Activated CD4-positive, alpha-beta T cell treated with anti-CD3 and anti-CD28 coated beads, Interleukin-2, amount 10 ng/mL, durations not matched to agents 7 days and 5 days (primary cell): ENCODE data around the gene RNF225. TPM values are rescaled to one million over a fixed set of nuclear protein-coding genes. Genes with fewer than 3 reads are reported as not detected.
A peak's percentile ranks its signal among the peaks of the same experiment; 100 is the strongest.
"Not testable (repeated sequence)": the region's sequence is repeated elsewhere in the genome, so short reads cannot be mapped to it uniquely, and the experiment has no call there.

Source experiments
- CTCF ChIA-PET: fragments of 350-600 bp; sonication (Branson Sonifier 250); formaldehyde crosslinking; loops from one replicate; lab custom pipeline; 2021; ENCODE audit warnings: antibody characterized with exemption; lab: Charles Lee
- POLR2A ChIA-PET: fragments of 350-600 bp; sonication (Branson Sonifier 250); formaldehyde crosslinking; loops from one replicate; lab custom pipeline; 2021; ENCODE audit warnings: antibody characterized with exemption; lab: Charles Lee
- DNase-seq: peaks from one replicate; pipeline ENCODE4 v3.0.0-alpha.2; 2020
- H3K27ac Mint-ChIP-seq: one replicate; pipeline ENCODE4 v1.8.0; 2021; ENCODE audit warnings: mild to moderate bottlenecking, moderate library complexity, mixed read lengths
- H3K27me3 Mint-ChIP-seq: one replicate; pipeline ENCODE4 v1.8.0; 2021; ENCODE audit warnings: mixed read lengths
- H3K36me3 Mint-ChIP-seq: one replicate; pipeline ENCODE4 v1.8.0; 2021; ENCODE audit warnings: low read depth, mixed read lengths
- H3K4me1 Mint-ChIP-seq: one replicate; pipeline ENCODE4 v1.8.0; 2021; ENCODE audit warnings: mixed read lengths
- H3K4me3 Mint-ChIP-seq: one replicate; pipeline ENCODE4 v1.8.0; 2021; ENCODE audit warnings: mild to moderate bottlenecking, moderate library complexity, mixed read lengths
- H3K9me3 Mint-ChIP-seq: one replicate; pipeline ENCODE4 v1.8.0; 2021; ENCODE audit warnings: mixed read lengths
- total RNA-seq, 2 experiments: library from RNA; stranded (reverse); gene quantifications; one replicate each; pipeline ENCODE4 v1.2.3, GENCODE V29; 2021

The RNF225 gene
- total RNA-seq, 2 experiments from 2014 or later = 0.35 to 0.74 TPM

DNA sequence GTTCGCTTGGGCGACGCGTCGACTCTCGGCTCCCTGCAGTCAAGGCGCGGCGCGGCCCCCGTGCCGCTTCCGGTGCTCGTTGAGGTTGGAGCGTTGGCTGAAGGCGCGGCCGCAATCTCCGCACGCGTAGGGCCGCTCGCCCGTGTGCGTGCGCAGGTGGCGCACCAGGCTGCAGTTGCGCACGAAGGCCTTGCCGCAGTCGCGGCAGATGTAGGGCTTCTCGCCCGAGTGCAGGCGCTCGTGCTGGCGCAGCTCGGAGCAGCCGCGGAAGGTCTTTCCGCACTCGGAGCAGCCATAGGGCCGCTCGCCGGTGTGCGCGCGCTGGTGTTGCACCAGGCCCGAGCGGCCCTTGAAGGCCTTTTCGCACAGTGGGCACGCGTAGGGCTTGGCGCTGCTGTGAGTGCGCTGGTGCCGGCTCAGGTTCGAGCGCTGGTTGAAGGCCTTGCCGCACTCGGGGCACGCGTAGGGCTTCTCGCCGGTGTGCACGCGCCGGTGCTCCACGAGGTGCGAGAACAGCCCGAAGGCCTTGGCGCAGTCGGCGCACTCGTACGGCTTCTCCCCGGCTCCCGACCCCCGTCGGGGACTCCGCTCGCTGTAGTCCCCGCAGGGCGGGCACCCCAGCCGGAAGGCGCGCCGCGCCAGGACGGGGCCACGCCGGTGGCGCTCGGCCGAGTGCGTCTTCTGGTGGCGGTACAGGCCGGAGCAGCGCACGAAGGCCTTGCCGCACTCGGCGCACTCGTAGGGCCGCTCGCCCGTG, 27.6 kb upstream of the RNF225 start:
- POLR2A ChIA-PET = no interaction called here
- H3K36me3 Mint-ChIP-seq = no peaks in the 10 kb centered on the region
- CTCF ChIA-PET = no interaction called here
- no peaks in the 10 kb centered on the region for H3K9me3 Mint-ChIP-seq
- H3K4me1 Mint-ChIP-seq = peaks cover 4% of the 10 kb centered on the region
- H3K4me3 Mint-ChIP-seq = no peak overlapping the region
- no peak overlapping the region for H3K27ac Mint-ChIP-seq
- DNase-seq = no peak
- no peaks in the 10 kb centered on the region for H3K27me3 Mint-ChIP-seq

DNA sequence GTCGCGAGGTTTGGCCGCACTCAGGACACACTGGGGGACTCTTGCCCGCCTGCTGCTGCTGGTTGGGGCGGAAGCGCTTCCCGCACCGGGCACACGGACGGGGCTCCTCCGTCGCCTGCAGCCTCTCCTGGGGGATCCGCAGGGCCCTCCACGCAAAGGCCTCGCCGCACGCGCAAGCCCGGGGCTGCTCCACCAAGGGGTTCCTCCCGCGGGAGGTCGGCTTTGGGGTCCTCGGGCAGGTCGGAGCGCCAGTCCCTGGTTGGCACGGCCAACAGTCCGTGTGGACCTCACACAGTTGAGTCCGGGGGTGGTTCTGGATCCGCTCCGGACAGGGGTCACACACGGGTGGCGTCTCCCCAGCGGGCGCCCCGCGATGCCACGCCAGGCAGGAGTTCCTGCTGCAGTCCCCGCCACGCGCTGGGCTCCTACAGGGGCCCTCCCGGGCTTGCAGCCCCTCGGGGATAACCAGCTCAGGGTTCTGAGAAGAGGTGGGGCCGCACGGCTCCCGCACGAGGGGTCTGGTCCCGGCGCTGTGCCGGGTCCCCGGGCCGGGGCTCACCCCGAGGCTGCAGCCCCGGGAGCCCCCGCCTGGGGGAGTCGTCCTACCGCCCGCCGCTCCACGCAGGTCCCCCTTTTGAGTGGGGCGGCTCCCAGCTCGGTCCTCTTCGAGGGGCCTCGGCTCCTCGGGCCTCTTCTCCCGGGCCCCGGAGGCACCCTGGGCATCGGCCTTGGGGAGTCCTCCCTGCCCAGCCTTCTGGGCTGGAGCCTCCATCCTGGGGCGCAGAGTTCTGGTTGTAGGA, 26.7 kb upstream of the RNF225 start:
- POLR2A ChIA-PET = no interaction called here

DNA sequence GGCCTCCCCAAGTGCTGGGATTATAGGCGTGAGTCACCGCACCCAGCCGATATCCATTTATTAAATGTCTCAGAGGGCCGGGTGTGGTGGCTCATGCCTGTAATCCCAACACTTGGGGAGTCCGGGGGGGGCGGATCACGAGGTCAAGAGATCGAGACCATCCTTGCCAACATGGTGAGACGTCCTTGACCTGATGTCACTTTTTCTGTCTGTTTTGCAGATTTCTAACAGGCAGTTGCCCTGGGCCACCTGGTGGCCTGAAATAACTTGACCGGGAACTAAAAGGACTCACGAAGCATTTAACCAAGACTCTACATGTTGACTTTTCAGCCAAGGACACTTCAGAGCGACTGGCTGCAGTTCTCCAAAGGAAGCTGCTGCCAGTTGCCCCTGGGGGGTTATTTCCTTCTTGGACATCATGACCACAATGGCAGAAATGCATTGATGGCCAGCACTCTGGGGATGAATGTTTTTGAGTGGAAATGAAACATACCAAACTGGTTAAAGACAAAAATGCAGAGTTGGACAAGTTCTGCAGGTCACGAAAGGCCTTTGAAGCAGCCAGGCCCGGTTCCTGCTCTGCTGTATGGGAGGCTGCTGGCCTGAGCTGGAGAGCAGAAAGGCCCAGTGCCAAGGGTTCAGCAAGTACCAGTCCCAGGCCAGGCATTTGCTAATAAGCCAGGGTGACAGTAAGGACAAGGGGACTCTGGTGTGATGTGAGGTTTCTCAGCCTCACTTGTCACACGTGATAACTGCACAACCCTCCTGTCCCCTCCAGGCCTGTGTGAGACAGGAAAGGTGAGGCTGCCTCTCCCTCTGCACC, 22.9 kb upstream of the RNF225 start:
- no peak overlapping the region for H3K4me3 Mint-ChIP-seq
- ChIA-PET POLR2A (no interaction called here), CTCF (interaction anchor here (0.9 to 1.8 kb wide), 3 partner anchors 9 to 147 kb away, joined by 3 to 7 read pairs (median 3); partner anchors contain the start of genes ZBTB45 and ZNF497)

More for the DNA sequence above, 26.7 kb upstream of the RNF225 start:
- no peaks in the 10 kb centered on the region for H3K36me3 Mint-ChIP-seq
- CTCF ChIA-PET = no interaction called here
- no peaks in the 10 kb centered on the region for H3K9me3 Mint-ChIP-seq
- H3K27ac Mint-ChIP-seq = no peak overlapping the region
- no peak for DNase-seq
- no peaks in the 10 kb centered on the region for H3K27me3 Mint-ChIP-seq
- no peak overlapping the region for H3K4me3 Mint-ChIP-seq
- peaks cover 2% of the 10 kb centered on the region for H3K4me1 Mint-ChIP-seq

GRCh38 chr19:58374200-58374599, 21.3 kb upstream of the RNF225 start:
- ChIA-PET POLR2A (no interaction called here), CTCF (interaction anchor here (1.1 to 1.8 kb wide), 2 partner anchors 11 to 19 kb away, joined by 3 to 7 read pairs; partner anchors contain the start of gene ZNF497)
- Mint-ChIP-seq H3K4me3 (no peak overlapping the region), H3K36me3 (no peaks in the 10 kb centered on the region), H3K27ac (no peak overlapping the region), H3K27me3 (no peaks in the 10 kb centered on the region), H3K4me1 (peaks cover 4% of the 10 kb centered on the region), H3K9me3 (no peaks in the 10 kb centered on the region)
- DNase-seq = no peak

More for the DNA sequence above, 22.9 kb upstream of the RNF225 start:
- Mint-ChIP-seq H3K27ac (no peak overlapping the region), H3K36me3 (no peaks in the 10 kb centered on the region), H3K9me3 (no peaks in the 10 kb centered on the region), H3K27me3 (no peaks in the 10 kb centered on the region), H3K4me1 (no peaks in the 10 kb centered on the region)
- DNase-seq = no peak

DNA sequence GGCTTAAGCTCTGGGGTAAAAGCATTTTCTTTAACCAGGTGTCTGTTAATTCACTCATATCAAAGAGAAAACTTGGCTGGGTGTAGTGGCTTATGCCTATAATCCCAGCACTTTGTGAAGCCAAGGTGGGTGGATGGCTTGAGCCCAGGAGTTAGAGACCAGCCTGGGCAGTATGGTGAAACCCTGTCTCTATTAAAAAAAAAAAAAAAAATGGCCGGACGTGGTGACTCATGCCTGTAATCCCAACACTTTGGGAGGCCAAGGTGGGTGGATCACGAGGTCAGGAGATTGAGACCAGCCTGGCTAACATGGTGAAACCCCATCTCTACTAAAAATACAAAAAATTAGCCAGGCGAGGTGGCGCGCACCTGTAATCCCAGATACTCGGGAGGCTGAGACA, 18.7 kb upstream of the RNF225 start:
- POLR2A ChIA-PET, DNase-seq, H3K4me3 Mint-ChIP-seq, H3K36me3 Mint-ChIP-seq, H3K9me3 Mint-ChIP-seq, H3K27ac Mint-ChIP-seq, H3K27me3 Mint-ChIP-seq: not testable (repeated sequence)
- CTCF ChIA-PET = interaction anchor here (1.8 to 1.9 kb wide), 2 partner anchors 11 to 14 kb away, joined by 3 to 5 read pairs; partner anchors contain the start of gene ZNF497
- peaks cover 16% of the 10 kb centered on the region for H3K4me1 Mint-ChIP-seq

- POLR2A ChIA-PET = interaction anchor here (0.7 kb wide), 1 partner anchor 30 kb away, joined by 5 read pairs; no protein-coding TSS in a partner anchor
Measured at GRCh38 chr19:58379246-58379645, 16.2 kb upstream of the RNF225 start.

DNA sequence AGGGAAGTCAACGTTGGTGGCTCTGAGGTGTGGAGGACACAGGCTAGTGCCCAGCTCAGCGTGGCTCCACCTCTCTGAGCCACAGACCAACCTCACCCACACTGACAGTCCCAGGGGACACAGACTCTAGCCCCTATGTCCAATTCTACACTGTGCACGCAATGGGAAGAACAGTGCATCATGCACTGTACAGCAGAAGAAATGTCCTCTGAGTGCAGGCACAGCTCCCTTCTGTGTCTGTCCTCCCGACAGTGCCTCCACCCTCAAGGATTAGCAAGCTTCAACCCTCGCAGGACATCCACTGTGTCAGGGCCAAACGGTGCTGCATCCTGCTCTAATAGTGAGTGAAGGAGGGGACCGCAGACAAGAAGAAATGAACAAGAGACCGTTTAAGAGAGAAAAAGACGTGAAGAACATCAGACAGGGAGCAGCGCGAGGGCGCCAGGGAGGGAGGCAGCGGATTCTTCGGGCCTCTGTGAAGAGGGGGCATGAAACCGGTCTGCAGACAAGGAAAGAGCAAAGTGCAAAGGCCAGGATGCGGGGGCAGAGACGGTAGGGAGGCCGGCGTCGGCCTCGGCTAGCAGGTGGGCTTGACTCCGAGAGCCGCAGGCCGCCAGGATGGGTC, 15.3 kb upstream of the RNF225 start:
- Mint-ChIP-seq H3K9me3 (no peaks in the 10 kb centered on the region), H3K4me3 (peak overlapping the region; percentile 83), H3K27me3 (no peaks in the 10 kb centered on the region), H3K4me1 (peaks cover 27% of the 10 kb centered on the region), H3K36me3 (no peaks in the 10 kb centered on the region), H3K27ac (peak overlapping the region; percentile 94)
- POLR2A ChIA-PET = interaction anchor here (0.7 kb wide), 1 partner anchor 31 kb away, joined by 5 read pairs; no protein-coding TSS in a partner anchor
- CTCF ChIA-PET = interaction anchor here (0.6 to 1.7 kb wide), 4 partner anchors 16 to 159 kb away, joined by 3 to 5 read pairs (median 4); partner anchors contain the start of gene ZBTB45
- no peak for DNase-seq

More at GRCh38 chr19:58379246-58379645, 16.2 kb upstream of the RNF225 start:
- Mint-ChIP-seq H3K36me3 (no peaks in the 10 kb centered on the region), H3K9me3 (no peaks in the 10 kb centered on the region), H3K27ac (peak overlapping the region; percentile 94), H3K4me1 (peaks cover 23% of the 10 kb centered on the region), H3K27me3 (no peaks in the 10 kb centered on the region), H3K4me3 (peak overlapping the region; percentile 83)
- no peak for DNase-seq
- CTCF ChIA-PET = interaction anchor here (0.6 to 1.7 kb wide), 4 partner anchors 15 to 158 kb away, joined by 3 to 5 read pairs (median 4); partner anchors contain the start of gene ZBTB45

DNA sequence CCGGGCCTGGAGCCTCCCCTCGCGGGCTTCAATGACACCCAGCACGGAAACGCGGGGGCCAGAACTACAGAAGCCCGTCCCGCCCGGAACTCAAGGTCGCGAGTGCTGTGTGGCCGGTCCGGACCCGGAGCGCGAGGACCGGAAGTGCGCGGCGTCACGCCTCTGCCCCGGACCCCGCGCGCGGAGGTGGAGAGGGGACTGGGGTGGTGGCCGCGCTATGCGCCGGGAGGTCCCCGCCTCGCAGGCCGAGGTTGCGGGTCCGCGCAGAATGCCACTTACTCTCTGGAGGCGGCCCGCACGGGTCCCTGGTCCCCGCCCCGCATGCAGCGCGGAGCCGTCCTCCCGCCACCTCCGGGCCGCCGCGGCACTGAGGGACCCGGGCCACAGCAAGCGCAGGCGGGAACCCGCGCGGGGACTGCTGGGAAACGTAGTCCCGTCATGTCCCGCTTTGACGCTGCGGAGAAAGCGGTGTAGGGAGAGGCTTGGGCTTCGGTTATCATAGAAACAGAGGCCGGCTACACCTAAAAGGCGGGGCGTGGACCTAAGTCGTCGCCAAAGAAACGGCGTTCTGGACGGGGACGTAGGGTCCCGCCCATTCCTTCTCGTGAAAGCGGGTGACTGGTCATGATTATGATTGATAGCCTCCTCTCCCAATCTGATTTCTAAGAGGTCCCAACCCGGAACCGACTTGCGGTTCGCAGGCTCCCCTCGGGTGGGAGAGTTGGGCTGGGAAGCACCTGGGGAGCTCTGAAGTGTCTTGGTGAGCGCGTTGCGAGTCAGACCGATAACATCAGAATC, 14.6 kb upstream of the RNF225 start, which contains the start of gene ZNF837:
Gene ZNF837 (minus strand): TSS at position 369 of the 798 bp plus-strand sequence. CDS start 11,698 bp downstream, outside the sequence.
- no peaks in the 10 kb centered on the region for H3K27me3 Mint-ChIP-seq
- peak within 1 kb of the TSS; percentile 83 for H3K4me3 Mint-ChIP-seq
- DNase-seq = peak; percentile 99
- H3K4me1 Mint-ChIP-seq = peaks cover 33% of the 10 kb centered on the region
- peak within 1 kb of the TSS; percentile 95 for H3K27ac Mint-ChIP-seq
- ChIA-PET CTCF (interaction anchor here (1.5 kb wide), 1 partner anchor 139 kb away, joined by 5 read pairs; the partner anchor contains the start of gene ZBTB45), POLR2A (no interaction called here)
- H3K9me3 Mint-ChIP-seq = no peaks in the 10 kb centered on the region
- no peaks in the 10 kb centered on the region for H3K36me3 Mint-ChIP-seq

- POLR2A ChIA-PET = no interaction called here
- CTCF ChIA-PET = interaction anchor here (1.5 kb wide), 1 partner anchor 138 kb away, joined by 5 read pairs; the partner anchor contains the start of gene ZBTB45
- Mint-ChIP-seq H3K27ac (peak overlapping the region; percentile 95), H3K36me3 (no peaks in the 10 kb centered on the region), H3K9me3 (no peaks in the 10 kb centered on the region), H3K4me1 (peaks cover 36% of the 10 kb centered on the region), H3K4me3 (peak overlapping the region; percentile 83), H3K27me3 (no peaks in the 10 kb centered on the region)
- DNase-seq = no peak
Measured at GRCh38 chr19:58381460-58382212, 13.8 kb upstream of the RNF225 start.

GRCh38 chr19:58382997-58383603, 12.4 kb upstream of the RNF225 start:
- DNase-seq = no peak
- Mint-ChIP-seq H3K4me1 (peaks cover 46% of the 10 kb centered on the region), H3K4me3 (peak overlapping the region; percentile 83), H3K27ac (peak overlapping the region; percentile 57), H3K36me3 (peaks cover 9% of the 10 kb centered on the region), H3K9me3 (no peaks in the 10 kb centered on the region), H3K27me3 (no peaks in the 10 kb centered on the region)
- ChIA-PET POLR2A (no interaction called here), CTCF (no interaction called here)
